H9 (cell line): ENCODE data around the gene DNM2. TPM values are rescaled to one million over a fixed set of nuclear protein-coding genes. Genes with fewer than 3 reads are reported as not detected.

Experiments
- DNase-seq: peaks from one replicate; pipeline ENCODE4 v3.0.0-alpha.2; 2017
- H2AFZ ChIP-seq: one replicate; pipeline ENCODE4 v1.6.1; 2013; ENCODE audit warnings: mild to moderate bottlenecking, low read length, control low read depth, moderate library complexity
- H2AK5ac ChIP-seq: 2 replicates; pipeline ENCODE4 v1.6.1; 2013; ENCODE audit warnings: low read length, control low read depth, mixed read lengths; ENCODE audit not compliant: insufficient read length
- H2BK120ac ChIP-seq: one replicate; pipeline ENCODE4 v1.6.1; 2013; ENCODE audit warnings: low read depth, mild to moderate bottlenecking, low read length, control low read depth, inconsistent platforms; ENCODE audit not compliant: poor library complexity, severe bottlenecking
- H2BK12ac ChIP-seq: 2 replicates; pipeline ENCODE4 v1.6.1; 2013; ENCODE audit warnings: low read length, control low read depth, mixed read lengths, low read depth; ENCODE audit not compliant: insufficient read length
- H2BK15ac ChIP-seq: 2 replicates; pipeline ENCODE4 v1.6.1; 2013; ENCODE audit warnings: low read depth, low read length, control low read depth
- H2BK20ac ChIP-seq: one replicate; pipeline ENCODE4 v1.6.1; 2013; ENCODE audit warnings: low read depth, mild to moderate bottlenecking, low read length, control low read depth, inconsistent platforms; ENCODE audit not compliant: poor library complexity, severe bottlenecking
- H2BK5ac ChIP-seq: 2 replicates; pipeline ENCODE4 v1.6.1; 2013; ENCODE audit warnings: low read length, control low read depth, mixed read lengths; ENCODE audit not compliant: insufficient read length
- H3K14ac ChIP-seq: 2 replicates; pipeline ENCODE4 v1.6.1; 2013; ENCODE audit warnings: low read length, control low read depth; ENCODE audit not compliant: insufficient read depth
- H3K18ac ChIP-seq: 2 replicates; pipeline ENCODE4 v1.6.1; 2013; ENCODE audit warnings: low read depth, mild to moderate bottlenecking, mixed read lengths, low read length, control low read depth; ENCODE audit not compliant: insufficient read length
- H3K23ac ChIP-seq: 2 replicates; pipeline ENCODE4 v1.6.1; 2013; ENCODE audit warnings: low read length, control low read depth, mixed read lengths, low read depth; ENCODE audit not compliant: insufficient read length
- H3K23me2 ChIP-seq: 2 replicates; pipeline ENCODE4 v1.6.1; 2013; ENCODE audit warnings: low read depth, mild to moderate bottlenecking, mixed read lengths, low read length, control low read depth; ENCODE audit not compliant: insufficient read length, poor library complexity, severe bottlenecking
- H3K27ac ChIP-seq: 2 replicates; pipeline ENCODE4 v1.5.1; 2013; ENCODE audit warnings: low read length, control low read depth, mixed read lengths, low read depth; ENCODE audit not compliant: insufficient read length
- H3K27me3 ChIP-seq: 2 replicates; pipeline ENCODE4 v1.6.1; 2013; ENCODE audit warnings: low read length, control low read depth, inconsistent platforms; ENCODE audit not compliant: insufficient read depth
- H3K4ac ChIP-seq: 2 replicates; pipeline ENCODE4 v1.6.1; 2013; ENCODE audit warnings: low read depth, mild to moderate bottlenecking, control low read depth, inconsistent platforms, low read length, moderate library complexity
- H3K4me1 ChIP-seq: 2 replicates; pipeline ENCODE4 v1.6.1; 2013; ENCODE audit warnings: low read length, control low read depth, inconsistent platforms; ENCODE audit not compliant: insufficient read depth
- H3K4me2 ChIP-seq: 2 replicates; pipeline ENCODE4 v1.6.1; 2013; ENCODE audit warnings: low read length, control low read depth, mixed read lengths; ENCODE audit not compliant: insufficient read length, insufficient read depth
- H3K56ac ChIP-seq: 2 replicates; pipeline ENCODE4 v1.6.1; 2013; ENCODE audit warnings: low read depth, mild to moderate bottlenecking, mixed read lengths, low read length, control low read depth; ENCODE audit not compliant: insufficient read length
- H3K79me1 ChIP-seq: 2 replicates; pipeline ENCODE4 v1.6.1; 2013; ENCODE audit warnings: low read depth, mild to moderate bottlenecking, moderate library complexity, low read length, control low read depth, inconsistent platforms; ENCODE audit not compliant: insufficient read depth, poor library complexity, severe bottlenecking
- H3K79me2 ChIP-seq: 2 replicates; pipeline ENCODE4 v1.6.1; 2013; ENCODE audit warnings: low read length, control low read depth, inconsistent platforms; ENCODE audit not compliant: insufficient read depth
- H3K9ac ChIP-seq: 2 replicates; pipeline ENCODE4 v1.6.1; 2013; ENCODE audit warnings: low read length, control low read depth, mixed read lengths; ENCODE audit not compliant: insufficient read length; ENCODE audit errors: extremely low read depth
- H3K9me3 ChIP-seq: one replicate; pipeline ENCODE4 v1.6.1; 2013; ENCODE audit warnings: low read depth, low read length, inconsistent platforms; ENCODE audit not compliant: control insufficient read depth
- H3T11ph ChIP-seq: one replicate; pipeline ENCODE4 v1.6.1; 2013; ENCODE audit warnings: mild to moderate bottlenecking, low read length, control low read depth, inconsistent platforms
- H4K20me1 ChIP-seq: one replicate; pipeline ENCODE4 v1.6.1; 2013; ENCODE audit not compliant: control insufficient read depth, insufficient read length, insufficient read depth
- H4K5ac ChIP-seq: 2 replicates; pipeline ENCODE4 v1.6.1; 2013; ENCODE audit warnings: low read depth, mild to moderate bottlenecking, mixed read lengths, low read length, control low read depth; ENCODE audit not compliant: insufficient read length
- H4K8ac ChIP-seq: replicated peaks from 2 replicates; pipeline ENCODE4 v1.6.1; 2013; ENCODE audit warnings: low read length, control low read depth, mixed read lengths, low read depth; ENCODE audit not compliant: insufficient read length
- H4K91ac ChIP-seq: 2 replicates; pipeline ENCODE4 v1.6.1; 2013; ENCODE audit warnings: low read depth, mild to moderate bottlenecking, moderate library complexity, mixed read lengths, low read length, control low read depth; ENCODE audit not compliant: insufficient read length
- H3K27ac Mint-ChIP-seq, 3 experiments: 2 replicates in 2 of 3; 3 replicates in 1 of 3; pipeline ENCODE4 v1.8.0; 2020 to 2021; ENCODE audit warnings: mixed read lengths in 3 of 3, mild to moderate bottlenecking in 1 of 3, moderate library complexity in 1 of 3
- H3K27me3 Mint-ChIP-seq: 2 replicates; pipeline ENCODE4 v1.8.0; 2021; ENCODE audit warnings: low read depth, mild to moderate bottlenecking, moderate library complexity, mixed read lengths
- H3K36me3 Mint-ChIP-seq, 3 experiments: 2 replicates in 2 of 3; 3 replicates in 1 of 3; pipeline ENCODE4 v1.8.0; 2020 to 2021; ENCODE audit warnings: low read depth in 3 of 3, mixed read lengths in 3 of 3; ENCODE audit not compliant: insufficient read depth in 1 of 3
- H3K4me1 Mint-ChIP-seq, 2 experiments: 2 replicates each; pipeline ENCODE4 v1.8.0; 2020; ENCODE audit warnings: mixed read lengths in 2 of 2
- H3K4me3 Mint-ChIP-seq, 2 experiments: 2 replicates in 1 of 2; 3 replicates in 1 of 2; pipeline ENCODE4 v1.8.0; 2020 to 2021; ENCODE audit warnings: mild to moderate bottlenecking in 2 of 2, mixed read lengths in 2 of 2, moderate library complexity in 1 of 2
- H3K9me3 Mint-ChIP-seq, 2 experiments: 2 replicates in 1 of 2; 3 replicates in 1 of 2; pipeline ENCODE4 v1.8.0; 2020; ENCODE audit warnings: mild to moderate bottlenecking in 2 of 2, mixed read lengths in 2 of 2, moderate library complexity in 1 of 2
- CTCF ChIP-seq: fragments of 200-600 bp; sonication (generic); conservative IDR thresholded peaks from 3 replicates; pipeline ENCODE4 v1.8.0; 2021; ENCODE audit warnings: antibody characterized with exemption, mild to moderate bottlenecking
- WGBS: extraction: QIAGEN DNeasy Blood & Tissue Kit; methylation state at CpG from one replicate; pipeline ENCODE4 v1.1.7; 2013; ENCODE audit warnings: missing lambda C conversion rate, low lambda C conversion rate, mixed read lengths; ENCODE audit not compliant: insufficient read length; ENCODE audit errors: extremely low coverage; 5-methylcytosine and 5-hydroxymethylcytosine counted together
- total RNA-seq: library from RNA; stranded (reverse); gene quantifications from 2 replicates; pipeline ENCODE4 v1.2.1, GENCODE V29; 2021

The DNM2 gene
- total RNA-seq, 1 experiment from 2014 or later: 152 TPM

- no peak overlapping the region for H3K4ac ChIP-seq
- no peak overlapping the region for H2BK120ac ChIP-seq
- no peak overlapping the region for H2BK15ac ChIP-seq
- H3K4me3 Mint-ChIP-seq: no peak overlapping the region
- H4K20me1 ChIP-seq: no peaks in the 10 kb centered on the region
- peaks cover 38 to 42% of the 10 kb centered on the region in 2 experiments for H3K4me1 Mint-ChIP-seq
- H3K27ac ChIP-seq: no peak overlapping the region
- no peaks in the 10 kb centered on the region; the same call in 1 of the 2 replicates for H3K79me2 ChIP-seq
- no peak overlapping the region for H3K56ac ChIP-seq
- H3K9me3 ChIP-seq: no peaks in the 10 kb centered on the region
- H2BK20ac ChIP-seq: no peak overlapping the region
- DNase-seq: no peak
- no peak overlapping the region for H3K23ac ChIP-seq
- H2AFZ ChIP-seq: no peak overlapping the region
- no peak overlapping the region for H4K8ac ChIP-seq
- H2AK5ac ChIP-seq: no peak overlapping the region
- no peak overlapping the region for H3T11ph ChIP-seq
- H3K4me1 ChIP-seq: no peaks in the 10 kb centered on the region
- peaks cover 0 to 6% (median 6%) of the 10 kb centered on the region in 3 experiments; a peak in 2 of 7 replicates for H3K36me3 Mint-ChIP-seq
- H3K27me3 ChIP-seq: no peaks in the 10 kb centered on the region
- H3K14ac ChIP-seq: no peak overlapping the region; the same call in 1 of the 2 replicates
- no peaks in the 10 kb centered on the region for H3K23me2 ChIP-seq
- no peaks in the 10 kb centered on the region for H3K27me3 Mint-ChIP-seq
- TF ChIP-seq CTCF: no peak
- H2BK5ac ChIP-seq: no peak overlapping the region
- no peak overlapping the region for H3K18ac ChIP-seq
- H3K27ac Mint-ChIP-seq: peak overlapping the region in 2 of 3 experiments; percentile 38 to 76; a peak in 4 of 7 replicates
- no peak overlapping the region for H3K4me2 ChIP-seq
- no peak overlapping the region for H4K91ac ChIP-seq
- no peaks in the 10 kb centered on the region for H3K9me3 Mint-ChIP-seq
- WGBS: no CpG with 5 or more reads among the region's 8 CpGs
- H2BK12ac ChIP-seq: no peak overlapping the region
- no peak overlapping the region for H4K5ac ChIP-seq
- peaks cover 3% of the 10 kb centered on the region for H3K79me1 ChIP-seq
- no peak overlapping the region for H3K9ac ChIP-seq
These were observed 34.5 kb downstream of the DNM2 start for GRCh38 chr19:10752237-10752912.
